H9 (cell line): ENCODE results near the gene KCNQ2. TPM values are rescaled to one million over a fixed set of nuclear protein-coding genes. Genes with fewer than 3 reads are reported as not detected.

ENCODE experiments used
- DNase-seq: peaks from one replicate; pipeline ENCODE4 v3.0.0-alpha.2; 2017
- H2AFZ ChIP-seq: one replicate; pipeline ENCODE4 v1.6.1; 2013; ENCODE audit warnings: mild to moderate bottlenecking, low read length, control low read depth, moderate library complexity
- H2AK5ac ChIP-seq: 2 replicates; pipeline ENCODE4 v1.6.1; 2013; ENCODE audit warnings: low read length, control low read depth, mixed read lengths; ENCODE audit not compliant: insufficient read length
- H2BK120ac ChIP-seq: one replicate; pipeline ENCODE4 v1.6.1; 2013; ENCODE audit warnings: low read depth, mild to moderate bottlenecking, low read length, control low read depth, inconsistent platforms; ENCODE audit not compliant: poor library complexity, severe bottlenecking
- H2BK12ac ChIP-seq: 2 replicates; pipeline ENCODE4 v1.6.1; 2013; ENCODE audit warnings: low read length, control low read depth, mixed read lengths, low read depth; ENCODE audit not compliant: insufficient read length
- H2BK15ac ChIP-seq: 2 replicates; pipeline ENCODE4 v1.6.1; 2013; ENCODE audit warnings: low read depth, low read length, control low read depth
- H2BK20ac ChIP-seq: one replicate; pipeline ENCODE4 v1.6.1; 2013; ENCODE audit warnings: low read depth, mild to moderate bottlenecking, low read length, control low read depth, inconsistent platforms; ENCODE audit not compliant: poor library complexity, severe bottlenecking
- H2BK5ac ChIP-seq: 2 replicates; pipeline ENCODE4 v1.6.1; 2013; ENCODE audit warnings: low read length, control low read depth, mixed read lengths; ENCODE audit not compliant: insufficient read length
- H3K14ac ChIP-seq: 2 replicates; pipeline ENCODE4 v1.6.1; 2013; ENCODE audit warnings: low read length, control low read depth; ENCODE audit not compliant: insufficient read depth
- H3K18ac ChIP-seq: 2 replicates; pipeline ENCODE4 v1.6.1; 2013; ENCODE audit warnings: low read depth, mild to moderate bottlenecking, mixed read lengths, low read length, control low read depth; ENCODE audit not compliant: insufficient read length
- H3K23ac ChIP-seq: 2 replicates; pipeline ENCODE4 v1.6.1; 2013; ENCODE audit warnings: low read length, control low read depth, mixed read lengths, low read depth; ENCODE audit not compliant: insufficient read length
- H3K23me2 ChIP-seq: 2 replicates; pipeline ENCODE4 v1.6.1; 2013; ENCODE audit warnings: low read depth, mild to moderate bottlenecking, mixed read lengths, low read length, control low read depth; ENCODE audit not compliant: insufficient read length, poor library complexity, severe bottlenecking
- H3K27ac ChIP-seq: 2 replicates; pipeline ENCODE4 v1.5.1; 2013; ENCODE audit warnings: low read length, control low read depth, mixed read lengths, low read depth; ENCODE audit not compliant: insufficient read length
- H3K27me3 ChIP-seq: 2 replicates; pipeline ENCODE4 v1.6.1; 2013; ENCODE audit warnings: low read length, control low read depth, inconsistent platforms; ENCODE audit not compliant: insufficient read depth
- H3K4ac ChIP-seq: 2 replicates; pipeline ENCODE4 v1.6.1; 2013; ENCODE audit warnings: low read depth, mild to moderate bottlenecking, control low read depth, inconsistent platforms, low read length, moderate library complexity
- H3K4me1 ChIP-seq: 2 replicates; pipeline ENCODE4 v1.6.1; 2013; ENCODE audit warnings: low read length, control low read depth, inconsistent platforms; ENCODE audit not compliant: insufficient read depth
- H3K4me2 ChIP-seq: 2 replicates; pipeline ENCODE4 v1.6.1; 2013; ENCODE audit warnings: low read length, control low read depth, mixed read lengths; ENCODE audit not compliant: insufficient read length, insufficient read depth
- H3K56ac ChIP-seq: 2 replicates; pipeline ENCODE4 v1.6.1; 2013; ENCODE audit warnings: low read depth, mild to moderate bottlenecking, mixed read lengths, low read length, control low read depth; ENCODE audit not compliant: insufficient read length
- H3K79me1 ChIP-seq: 2 replicates; pipeline ENCODE4 v1.6.1; 2013; ENCODE audit warnings: low read depth, mild to moderate bottlenecking, moderate library complexity, low read length, control low read depth, inconsistent platforms; ENCODE audit not compliant: insufficient read depth, poor library complexity, severe bottlenecking
- H3K79me2 ChIP-seq: 2 replicates; pipeline ENCODE4 v1.6.1; 2013; ENCODE audit warnings: low read length, control low read depth, inconsistent platforms; ENCODE audit not compliant: insufficient read depth
- H3K9ac ChIP-seq: 2 replicates; pipeline ENCODE4 v1.6.1; 2013; ENCODE audit warnings: low read length, control low read depth, mixed read lengths; ENCODE audit not compliant: insufficient read length; ENCODE audit errors: extremely low read depth
- H3K9me3 ChIP-seq: one replicate; pipeline ENCODE4 v1.6.1; 2013; ENCODE audit warnings: low read depth, low read length, inconsistent platforms; ENCODE audit not compliant: control insufficient read depth
- H3T11ph ChIP-seq: one replicate; pipeline ENCODE4 v1.6.1; 2013; ENCODE audit warnings: mild to moderate bottlenecking, low read length, control low read depth, inconsistent platforms
- H4K20me1 ChIP-seq: one replicate; pipeline ENCODE4 v1.6.1; 2013; ENCODE audit not compliant: control insufficient read depth, insufficient read length, insufficient read depth
- H4K5ac ChIP-seq: 2 replicates; pipeline ENCODE4 v1.6.1; 2013; ENCODE audit warnings: low read depth, mild to moderate bottlenecking, mixed read lengths, low read length, control low read depth; ENCODE audit not compliant: insufficient read length
- H4K8ac ChIP-seq: replicated peaks from 2 replicates; pipeline ENCODE4 v1.6.1; 2013; ENCODE audit warnings: low read length, control low read depth, mixed read lengths, low read depth; ENCODE audit not compliant: insufficient read length
- H4K91ac ChIP-seq: 2 replicates; pipeline ENCODE4 v1.6.1; 2013; ENCODE audit warnings: low read depth, mild to moderate bottlenecking, moderate library complexity, mixed read lengths, low read length, control low read depth; ENCODE audit not compliant: insufficient read length
- H3K27ac Mint-ChIP-seq, 3 experiments: 2 replicates in 2 of 3; 3 replicates in 1 of 3; pipeline ENCODE4 v1.8.0; 2020 to 2021; ENCODE audit warnings: mixed read lengths in 3 of 3, mild to moderate bottlenecking in 1 of 3, moderate library complexity in 1 of 3
- H3K27me3 Mint-ChIP-seq: 2 replicates; pipeline ENCODE4 v1.8.0; 2021; ENCODE audit warnings: low read depth, mild to moderate bottlenecking, moderate library complexity, mixed read lengths
- H3K36me3 Mint-ChIP-seq, 3 experiments: 2 replicates in 2 of 3; 3 replicates in 1 of 3; pipeline ENCODE4 v1.8.0; 2020 to 2021; ENCODE audit warnings: low read depth in 3 of 3, mixed read lengths in 3 of 3; ENCODE audit not compliant: insufficient read depth in 1 of 3
- H3K4me1 Mint-ChIP-seq, 2 experiments: 2 replicates each; pipeline ENCODE4 v1.8.0; 2020; ENCODE audit warnings: mixed read lengths in 2 of 2
- H3K4me3 Mint-ChIP-seq, 2 experiments: 2 replicates in 1 of 2; 3 replicates in 1 of 2; pipeline ENCODE4 v1.8.0; 2020 to 2021; ENCODE audit warnings: mild to moderate bottlenecking in 2 of 2, mixed read lengths in 2 of 2, moderate library complexity in 1 of 2
- H3K9me3 Mint-ChIP-seq, 2 experiments: 2 replicates in 1 of 2; 3 replicates in 1 of 2; pipeline ENCODE4 v1.8.0; 2020; ENCODE audit warnings: mild to moderate bottlenecking in 2 of 2, mixed read lengths in 2 of 2, moderate library complexity in 1 of 2
- WGBS: extraction: QIAGEN DNeasy Blood & Tissue Kit; methylation state at CpG from one replicate; pipeline ENCODE4 v1.1.7; 2013; ENCODE audit warnings: missing lambda C conversion rate, low lambda C conversion rate, mixed read lengths; ENCODE audit not compliant: insufficient read length; ENCODE audit errors: extremely low coverage; 5-methylcytosine and 5-hydroxymethylcytosine counted together
- total RNA-seq: library from RNA; stranded (reverse); gene quantifications from 2 replicates; pipeline ENCODE4 v1.2.1, GENCODE V29; 2021
- TF ChIP-seq, protein P1 (sequence below): fragments of 200-600 bp; sonication (generic); conservative IDR thresholded peaks from 3 replicates; pipeline ENCODE4 v1.8.0; 2021; ENCODE audit warnings: antibody characterized with exemption, mild to moderate bottlenecking

Gene KCNQ2
- total RNA-seq, 1 experiment from 2014 or later = 69.2 TPM

DNA sequence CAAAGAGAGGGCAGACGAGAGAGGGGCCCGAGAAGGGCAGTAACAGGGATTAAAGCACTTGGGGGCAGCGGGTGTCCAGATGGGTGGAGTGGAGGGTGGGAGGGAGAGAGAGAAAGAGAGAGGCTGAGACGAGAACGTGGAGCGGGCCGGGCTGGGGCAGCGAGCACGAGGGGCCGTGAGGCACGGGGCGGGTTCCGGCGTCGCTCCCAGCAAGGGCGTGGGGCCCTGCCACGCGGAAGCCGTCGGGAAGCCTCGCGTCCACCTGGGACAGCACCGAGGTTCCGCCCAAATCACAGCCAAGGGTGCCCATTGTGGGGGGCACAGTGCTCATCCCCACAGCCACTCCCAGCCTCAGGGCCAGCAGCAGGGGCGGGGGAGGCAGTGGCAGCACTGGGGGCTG, 49.8 kb downstream of the KCNQ2 start:
- H3K9ac ChIP-seq = no peak overlapping the region
- no peaks in the 10 kb centered on the region for H3K27me3 ChIP-seq
- H2AFZ ChIP-seq = no peak overlapping the region
- no peaks in the 10 kb centered on the region for H3K23me2 ChIP-seq
- no peak overlapping the region for H2AK5ac ChIP-seq
- no peak overlapping the region for H3K4ac ChIP-seq
- no peak overlapping the region for H4K8ac ChIP-seq
- H2BK15ac ChIP-seq = no peak overlapping the region
- H4K91ac ChIP-seq = no peak overlapping the region
- H3T11ph ChIP-seq = no peak overlapping the region
- whole genome bisulfite sequencing = no CpG with 5 or more reads among the region's 25 CpGs
- H4K20me1 ChIP-seq = no peaks in the 10 kb centered on the region
- no peak overlapping the region for H3K18ac ChIP-seq
- H2BK5ac ChIP-seq = no peak overlapping the region
- H3K36me3 Mint-ChIP-seq = peaks cover 14 to 25% (median 16%) of the 10 kb centered on the region in 3 experiments
- no peak overlapping the region for H3K56ac ChIP-seq
- H3K9me3 Mint-ChIP-seq = peaks cover 0 to 3% of the 10 kb centered on the region in 2 experiments; a peak in 1 of 5 replicates
- H3K4me2 ChIP-seq = no peak overlapping the region
- H2BK120ac ChIP-seq = no peak overlapping the region
- no peak overlapping the region for H3K4me3 Mint-ChIP-seq
- H4K5ac ChIP-seq = no peak overlapping the region
- no peak overlapping the region for H3K27ac Mint-ChIP-seq
- no peak overlapping the region for H3K27ac ChIP-seq
- H3K79me2 ChIP-seq = no peaks in the 10 kb centered on the region
- no peaks in the 10 kb centered on the region for H3K9me3 ChIP-seq
- no peak overlapping the region; the same call in 1 of the 2 replicates for H3K14ac ChIP-seq
- no peaks in the 10 kb centered on the region for H3K4me1 ChIP-seq
- H2BK20ac ChIP-seq = no peak overlapping the region
- no peaks in the 10 kb centered on the region for H3K4me1 Mint-ChIP-seq
- H3K23ac ChIP-seq = no peak overlapping the region
- no peak overlapping the region for H2BK12ac ChIP-seq
- H3K27me3 Mint-ChIP-seq = no peaks in the 10 kb centered on the region
- TF ChIP-seq, protein P1, sequence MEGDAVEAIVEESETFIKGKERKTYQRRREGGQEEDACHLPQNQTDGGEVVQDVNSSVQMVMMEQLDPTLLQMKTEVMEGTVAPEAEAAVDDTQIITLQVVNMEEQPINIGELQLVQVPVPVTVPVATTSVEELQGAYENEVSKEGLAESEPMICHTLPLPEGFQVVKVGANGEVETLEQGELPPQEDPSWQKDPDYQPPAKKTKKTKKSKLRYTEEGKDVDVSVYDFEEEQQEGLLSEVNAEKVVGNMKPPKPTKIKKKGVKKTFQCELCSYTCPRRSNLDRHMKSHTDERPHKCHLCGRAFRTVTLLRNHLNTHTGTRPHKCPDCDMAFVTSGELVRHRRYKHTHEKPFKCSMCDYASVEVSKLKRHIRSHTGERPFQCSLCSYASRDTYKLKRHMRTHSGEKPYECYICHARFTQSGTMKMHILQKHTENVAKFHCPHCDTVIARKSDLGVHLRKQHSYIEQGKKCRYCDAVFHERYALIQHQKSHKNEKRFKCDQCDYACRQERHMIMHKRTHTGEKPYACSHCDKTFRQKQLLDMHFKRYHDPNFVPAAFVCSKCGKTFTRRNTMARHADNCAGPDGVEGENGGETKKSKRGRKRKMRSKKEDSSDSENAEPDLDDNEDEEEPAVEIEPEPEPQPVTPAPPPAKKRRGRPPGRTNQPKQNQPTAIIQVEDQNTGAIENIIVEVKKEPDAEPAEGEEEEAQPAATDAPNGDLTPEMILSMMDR = no peak
- no peaks in the 10 kb centered on the region for H3K79me1 ChIP-seq
- DNase-seq = no peak
